GM23338 (cell line): ENCODE results near the gene INPP4A. TPM values are rescaled to one million over a fixed set of nuclear protein-coding genes. Genes with fewer than 3 reads are reported as not detected.

ENCODE experiments used
- ATAC-seq: fragments of 200-7000 bp; cut with Tn5 transposase; 3 replicates; pipeline ENCODE4 v1.9.1; 2020
- DNase-seq: peaks from one replicate; pipeline ENCODE4 v3.0.0-alpha.2; 2015; ENCODE audit warnings: low spot score
- H2AFZ ChIP-seq: fragments of 200-600 bp; sonication (generic); 2 replicates; pipeline ENCODE4 v1.8.0; 2016; ENCODE audit warnings: antibody characterized with exemption, mild to moderate bottlenecking, moderate library complexity
- H3F3A ChIP-seq: fragments of 200-600 bp; sonication (generic); replicated peaks from 2 replicates; pipeline ENCODE4 v1.8.0; 2017; ENCODE audit warnings: antibody characterized with exemption, mixed run types, low read depth
- H3K27ac ChIP-seq: fragments of 200-600 bp; sonication (generic); 2 replicates; pipeline ENCODE4 v1.6.1; 2016; ENCODE audit warnings: low read depth
- H3K27me3 ChIP-seq: fragments of 200-600 bp; sonication (generic); 2 replicates; pipeline ENCODE4 v1.8.0; 2016; ENCODE audit warnings: mild to moderate bottlenecking, mixed run types, moderate library complexity; ENCODE audit not compliant: insufficient read depth
- H3K36me3 ChIP-seq: fragments of 200-600 bp; sonication (generic); 2 replicates; pipeline ENCODE4 v1.8.0; 2016; ENCODE audit warnings: mild to moderate bottlenecking; ENCODE audit not compliant: insufficient read depth
- H3K4me1 ChIP-seq: fragments of 200-600 bp; sonication (generic); 2 replicates; pipeline ENCODE4 v1.8.0; 2016; ENCODE audit warnings: mild to moderate bottlenecking, moderate library complexity; ENCODE audit not compliant: insufficient read depth
- H3K4me2 ChIP-seq: fragments of 200-600 bp; sonication (generic); 2 replicates; pipeline ENCODE4 v1.7.1; 2017; ENCODE audit warnings: mixed run types
- H3K4me3 ChIP-seq: fragments of 200-600 bp; sonication (generic); 2 replicates; pipeline ENCODE4 v1.6.1; 2016; ENCODE audit warnings: mixed run types
- H3K79me2 ChIP-seq: fragments of 200-600 bp; sonication (generic); replicated peaks from 2 replicates; pipeline ENCODE4 v1.8.0; 2017; ENCODE audit warnings: mild to moderate bottlenecking; ENCODE audit not compliant: insufficient read depth
- H3K9me2 ChIP-seq: fragments of 200-600 bp; sonication (generic); 2 replicates; pipeline ENCODE4 v1.8.0; 2017; ENCODE audit not compliant: insufficient read depth
- H4K20me1 ChIP-seq: fragments of 200-600 bp; sonication (generic); replicated peaks from 2 replicates; pipeline ENCODE4 v1.8.0; 2017; ENCODE audit warnings: mild to moderate bottlenecking; ENCODE audit not compliant: insufficient read depth
- H3K27ac Mint-ChIP-seq: 2 replicates; pipeline ENCODE4 v1.8.0; 2020; ENCODE audit warnings: inconsistent platforms, mild to moderate bottlenecking, moderate library complexity, mixed read lengths
- H3K27me3 Mint-ChIP-seq: 3 replicates; pipeline ENCODE4 v1.8.0; 2022; ENCODE audit warnings: low read depth, mild to moderate bottlenecking, moderate library complexity, mixed read lengths, inconsistent platforms; ENCODE audit not compliant: insufficient read depth, poor library complexity
- H3K36me3 Mint-ChIP-seq: 3 replicates; pipeline ENCODE4 v1.8.0; 2021; ENCODE audit warnings: low read depth, mild to moderate bottlenecking, inconsistent platforms, moderate library complexity, mixed read lengths
- H3K4me1 Mint-ChIP-seq: 3 replicates; pipeline ENCODE4 v1.8.0; 2020; ENCODE audit warnings: mild to moderate bottlenecking, inconsistent platforms, mixed read lengths
- H3K4me3 Mint-ChIP-seq: 3 replicates; pipeline ENCODE4 v1.8.0; 2021; ENCODE audit warnings: moderate library complexity, mild to moderate bottlenecking, inconsistent platforms, mixed read lengths
- H3K9me3 Mint-ChIP-seq: 3 replicates; pipeline ENCODE4 v1.8.0; 2020; ENCODE audit warnings: moderate library complexity, mild to moderate bottlenecking, inconsistent platforms, mixed read lengths
- CTCF ChIP-seq, 2 experiments: fragments of 200-600 bp in 1 of 2; sonication (generic) in 1 of 2; conservative IDR thresholded peaks; 2 replicates each; pipeline versions ENCODE4 v1.5.1 to v1.6.1; 2016 to 2017; ENCODE audit warnings: antibody characterized with exemption in 2 of 2, low read depth in 2 of 2, mild to moderate bottlenecking in 2 of 2, moderate library complexity in 1 of 2
- ETS1 ChIP-seq: IDR thresholded peaks from 2 replicates; pipeline ENCODE4 v1.6.1; 2016; ENCODE audit warnings: antibody characterized with exemption
- EZH2 ChIP-seq: fragments of 200-600 bp; sonication (generic); IDR thresholded peaks from one replicate; pipeline ENCODE4 v1.8.0; 2017; ENCODE audit warnings: antibody characterized with exemption, mild to moderate bottlenecking, low read depth; ENCODE audit not compliant: unreplicated experiment
- EZH2phosphoT487 ChIP-seq: fragments of 200-600 bp; sonication (generic); IDR thresholded peaks from one replicate; pipeline ENCODE4 v1.8.1; 2018; ENCODE audit warnings: antibody characterized with exemption; ENCODE audit not compliant: unreplicated experiment
- JUNB ChIP-seq: IDR thresholded peaks from one replicate; pipeline ENCODE4 v1.6.1; 2016; ENCODE audit warnings: antibody characterized with exemption; ENCODE audit not compliant: unreplicated experiment
- NANOG ChIP-seq: IDR thresholded peaks from 2 replicates; pipeline ENCODE4 v1.6.1; 2016; ENCODE audit warnings: antibody characterized with exemption, borderline replicate concordance
- POLR2AphosphoS5 ChIP-seq: IDR thresholded peaks from 2 replicates; pipeline ENCODE4 v1.6.1; 2016; ENCODE audit warnings: antibody characterized with exemption, low read depth
- STAT1 ChIP-seq: IDR thresholded peaks from one replicate; pipeline ENCODE4 v1.6.1; 2016; ENCODE audit warnings: antibody characterized with exemption; ENCODE audit not compliant: unreplicated experiment
- ZNF331 ChIP-seq: fragments of 250-450 bp; sonication (Bioruptor Pico); IDR thresholded peaks from 2 replicates; pipeline ENCODE4 v1.5.0; 2020; ENCODE audit warnings: low read depth, mild to moderate bottlenecking, moderate library complexity
- ZNF462 ChIP-seq: fragments of 250-450 bp; sonication (Bioruptor Pico); IDR thresholded peaks from 2 replicates; pipeline ENCODE4 v1.5.0; 2020; ENCODE audit warnings: mild to moderate bottlenecking, moderate library complexity
- polyA plus RNA-seq: library from polyadenylated mRNA; unstranded; fragments of >200 nt; fragmentation: Nextera tagmentation; extraction: Ambion mirVana; gene quantifications from 2 replicates; pipeline ENCODE4 v1.2.1, GENCODE V29; 2016
- total RNA-seq: library from RNA; depleted of rRNA; stranded (reverse); fragments of >200 nt; shearing (Covaris generic); gene quantifications from 2 replicates; pipeline ENCODE4 v1.2.3, GENCODE V29; 2014

The INPP4A gene
- total and polyA plus RNA-seq, 2 experiments from 2014 or later, result 8.5 to 36.9 TPM

- TF ChIP-seq EZH2phosphoT487 (no peak), CTCF (conservative IDR thresholded peaks at IDR 0.05; ENCODE audit: low read depth in 2 of 2) (no peak), ZNF331 (CRISPR knock-in tag) (no peak), ETS1 (no peak), STAT1 (no peak)
Observed at GRCh38 chr2:98505311-98505808, 60.7 kb downstream of the INPP4A start (continued).

GRCh38 chr2:98505971-98506664, 61.5 kb downstream of the INPP4A start:
- H3K36me3 Mint-ChIP-seq, result peaks cover 3% of the 10 kb centered on the region; the same call in 1 of the 3 replicates

More at GRCh38 chr2:98505971-98506664, 61.5 kb downstream of the INPP4A start:
- no peaks in the 10 kb centered on the region for H3K27me3 ChIP-seq
- no peak for DNase-seq
- Mint-ChIP-seq H3K27me3 (peaks cover 4% of the 10 kb centered on the region), H3K4me1 (peaks cover 29% of the 10 kb centered on the region), H3K9me3 (no peaks in the 10 kb centered on the region), H3K4me3 (no peak overlapping the region), H3K27ac (no peak overlapping the region)
- no peak for TF ChIP-seq CTCF (conservative IDR thresholded peaks at IDR 0.05; ENCODE audit: low read depth in 2 of 2)
- TF ChIP-seq EZH2, result no peak
- no peak for TF ChIP-seq STAT1
- no peak for TF ChIP-seq NANOG
- TF ChIP-seq JUNB, result no peak
- TF ChIP-seq ZNF462 (CRISPR knock-in tag), result no peak
- TF ChIP-seq POLR2AphosphoS5, result no peak
- 0 out of 2 replicates have a peak, but pooled peaks cover 9% of the 10 kb centered on the region for H3K9me2 ChIP-seq
- no peaks in the 10 kb centered on the region for H3K4me1 ChIP-seq
- no peak for ATAC-seq
- H3F3A ChIP-seq, result no peaks in the 10 kb centered on the region
- no peak overlapping the region for H3K27ac ChIP-seq
- H3K36me3 ChIP-seq, result no peaks in the 10 kb centered on the region
- no peak overlapping the region for H2AFZ ChIP-seq
- no peak overlapping the region for H3K4me3 ChIP-seq
- peaks cover 43% of the 10 kb centered on the region for H3K79me2 ChIP-seq
- H3K4me2 ChIP-seq, result no peak overlapping the region
- H4K20me1 ChIP-seq, result no peaks in the 10 kb centered on the region; the same call in 1 of the 2 replicates
